Chondrocyte (in vitro differentiated cells): ENCODE data around the gene SRSF10. TPM values are rescaled to one million over a fixed set of nuclear protein-coding genes. Genes with fewer than 3 reads are reported as not detected.
"Not testable (repeated sequence)": the region's sequence is repeated elsewhere in the genome, so short reads cannot be mapped to it uniquely, and the experiment has no call there.

Source experiments
- DNase-seq: peaks from one replicate; pipeline ENCODE4 v3.0.0; 2021; ENCODE audit warnings: mixed read lengths, low spot score
- H3K27ac Mint-ChIP-seq: one replicate; pipeline ENCODE4 v1.8.0; 2021; ENCODE audit warnings: mild to moderate bottlenecking, moderate library complexity, mixed read lengths; ENCODE audit not compliant: unreplicated experiment
- H3K27me3 Mint-ChIP-seq: 2 replicates; pipeline ENCODE4 v1.8.0; 2021; ENCODE audit warnings: low read depth, mixed read lengths
- H3K36me3 Mint-ChIP-seq: 2 replicates; pipeline ENCODE4 v1.8.0; 2021; ENCODE audit warnings: low read depth, mixed read lengths
- H3K4me1 Mint-ChIP-seq: 2 replicates; pipeline ENCODE4 v1.8.0; 2021; ENCODE audit warnings: low read depth, mild to moderate bottlenecking, mixed read lengths
- H3K4me3 Mint-ChIP-seq: one replicate; pipeline ENCODE4 v1.8.0; 2021; ENCODE audit warnings: mild to moderate bottlenecking, moderate library complexity, mixed read lengths; ENCODE audit not compliant: unreplicated experiment
- H3K9me3 Mint-ChIP-seq: 2 replicates; pipeline ENCODE4 v1.8.0; 2021; ENCODE audit warnings: low read depth, mixed read lengths
- CTCF ChIP-seq: fragments of 200-600 bp; sonication (generic); IDR thresholded peaks from 2 replicates; pipeline ENCODE4 v1.5.0; 2021; ENCODE audit warnings: antibody characterized with exemption, mild to moderate bottlenecking, moderate library complexity
- total RNA-seq: library from RNA; stranded (reverse); gene quantifications from 3 replicates; pipeline ENCODE4 v1.2.1, GENCODE V29; 2021

The SRSF10 gene
- total RNA-seq, 1 donor from 2014 or later = 92.0 TPM

- peak overlapping the region; percentile 60 for H3K27ac Mint-ChIP-seq
- H3K27me3 Mint-ChIP-seq = no peaks in the 10 kb centered on the region
- H3K4me3 Mint-ChIP-seq = no peak overlapping the region
- DNase-seq = no peak
- no peak for TF ChIP-seq CTCF
- no peaks in the 10 kb centered on the region for H3K9me3 Mint-ChIP-seq
- H3K36me3 Mint-ChIP-seq = no peaks in the 10 kb centered on the region
- H3K4me1 Mint-ChIP-seq = peaks cover 15% of the 10 kb centered on the region
These were observed 15.3 kb upstream of the SRSF10 start for GRCh38 chr1:23995431-23995837.

- not testable (repeated sequence) for H3K27me3 Mint-ChIP-seq, H3K4me3 Mint-ChIP-seq, H3K36me3 Mint-ChIP-seq, DNase-seq, H3K4me1 Mint-ChIP-seq, H3K9me3 Mint-ChIP-seq, H3K27ac Mint-ChIP-seq
These were observed 11.9 kb upstream of the SRSF10 start for GRCh38 chr1:23992011-23992410.

- H3K36me3 Mint-ChIP-seq = no peaks in the 10 kb centered on the region
- DNase-seq = no peak
- H3K4me1 Mint-ChIP-seq = peaks cover 14% of the 10 kb centered on the region
- no peaks in the 10 kb centered on the region for H3K27me3 Mint-ChIP-seq
- no peak for TF ChIP-seq CTCF
- no peak overlapping the region for H3K27ac Mint-ChIP-seq
- H3K9me3 Mint-ChIP-seq = no peaks in the 10 kb centered on the region
- H3K4me3 Mint-ChIP-seq = no peak overlapping the region
These were observed 9.1 kb upstream of the SRSF10 start for GRCh38 chr1:23989263-23989662.

- not testable (repeated sequence) for H3K36me3 Mint-ChIP-seq, DNase-seq, H3K27ac Mint-ChIP-seq, H3K4me3 Mint-ChIP-seq, H3K9me3 Mint-ChIP-seq, H3K27me3 Mint-ChIP-seq
- H3K4me1 Mint-ChIP-seq = peaks cover 25% of the 10 kb centered on the region
These were observed 6.9 kb upstream of the SRSF10 start for GRCh38 chr1:23987038-23987437.

GRCh38 chr1:23984417-23985186 lies 4.5 kb upstream of the SRSF10 start:
- no peak for DNase-seq
- H3K9me3 Mint-ChIP-seq = no peaks in the 10 kb centered on the region
- no peak for TF ChIP-seq CTCF
- peaks cover 36% of the 10 kb centered on the region for H3K4me1 Mint-ChIP-seq
- H3K36me3 Mint-ChIP-seq = no peaks in the 10 kb centered on the region
- no peak overlapping the region for H3K4me3 Mint-ChIP-seq
- peak overlapping the region; percentile 85 for H3K27ac Mint-ChIP-seq
- no peaks in the 10 kb centered on the region for H3K27me3 Mint-ChIP-seq

GRCh38 chr1:23980728-23981070 lies 572 bp upstream of the SRSF10 start:
- peaks cover 6% of the 10 kb centered on the region for H3K36me3 Mint-ChIP-seq
- H3K4me3 Mint-ChIP-seq = peak overlapping the region; percentile 94
- H3K4me1 Mint-ChIP-seq = peaks cover 73% of the 10 kb centered on the region
- peak overlapping the region; percentile 93 for H3K27ac Mint-ChIP-seq
- TF ChIP-seq CTCF = no peak
- H3K9me3 Mint-ChIP-seq = no peaks in the 10 kb centered on the region
- H3K27me3 Mint-ChIP-seq = no peaks in the 10 kb centered on the region
- DNase-seq = no peak
